Large intestine (tissue), 3 donors: Measurements from ENCODE around the gene RLF. TPM values are rescaled to one million over a fixed set of nuclear protein-coding genes. Genes with fewer than 3 reads are reported as not detected.
"Not testable (repeated sequence)": the region's sequence is repeated elsewhere in the genome, so short reads cannot be mapped to it uniquely, and the experiment has no call there.

Experiments used
- DNase-seq, 2 donors: peaks; one replicate each; pipeline versions ENCODE4 v3.0.0 to v3.0.0-alpha.2; 2013
- H3K27ac ChIP-seq: one replicate; pipeline ENCODE4 v1.5.1; 2013; ENCODE audit warnings: low read length
- H3K27me3 ChIP-seq: 2 replicates; pipeline ENCODE4 v1.6.1; 2013; ENCODE audit warnings: low read length; ENCODE audit not compliant: control insufficient read depth, insufficient read depth
- H3K36me3 ChIP-seq: 2 replicates; pipeline ENCODE4 v1.6.1; 2013; ENCODE audit warnings: low read length; ENCODE audit not compliant: control insufficient read depth, insufficient read depth
- H3K4me1 ChIP-seq: one replicate; pipeline ENCODE4 v1.6.1; 2013; ENCODE audit warnings: low read length; ENCODE audit not compliant: control insufficient read depth, insufficient read depth
- H3K4me3 ChIP-seq: one replicate; pipeline ENCODE4 v1.5.1; 2013; ENCODE audit warnings: low read length
- H3K9me3 ChIP-seq: one replicate; pipeline ENCODE4 v1.6.1; 2013; ENCODE audit warnings: mild to moderate bottlenecking, low read depth, low read length, moderate library complexity; ENCODE audit not compliant: control insufficient read depth
- WGBS: methylation state at CpG from one replicate; pipeline ENCODE4 v1.1.5; 2013; ENCODE audit warnings: low lambda C conversion rate; ENCODE audit not compliant: insufficient coverage; 5-methylcytosine and 5-hydroxymethylcytosine counted together
- polyA plus RNA-seq: library from polyadenylated mRNA; unstranded; fragments of 120-200 nt; gene quantifications from one replicate; pipeline ENCODE4 v1.2.1, GENCODE V29; 2013

Gene RLF
- polyA plus RNA-seq, 1 donor, result 19.0 TPM

DNA sequence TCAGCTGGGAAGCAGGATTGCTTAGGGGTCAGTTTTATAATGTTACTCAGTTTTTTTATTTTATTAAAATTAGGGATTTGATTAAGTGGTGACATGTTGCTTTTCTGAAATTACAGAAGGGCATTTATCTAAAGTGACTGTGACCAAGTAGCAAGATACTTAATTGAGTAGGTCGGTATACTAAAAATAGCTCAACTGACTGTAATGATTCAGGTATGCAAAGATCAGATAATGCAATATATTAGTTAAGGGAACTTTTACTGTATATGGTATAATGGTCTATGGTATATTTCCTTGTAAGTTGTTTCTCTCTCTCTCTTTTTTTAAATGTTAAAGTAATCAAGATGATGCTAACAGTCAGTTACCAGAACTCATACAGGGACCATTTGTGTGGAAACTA is 26.2 kb downstream of the RLF start:
- DNase-seq, result no peak
- Histone ChIP-seq H3K4me1 (peaks cover 2% of the 10 kb centered on the region), H3K27ac (no peak overlapping the region), H3K27me3 (no peaks in the 10 kb centered on the region), H3K9me3 (no peaks in the 10 kb centered on the region), H3K4me3 (no peak overlapping the region), H3K36me3 (peaks cover 13% of the 10 kb centered on the region)
- WGBS, result no CpG with 5 or more reads among the region's 1 CpG

DNA sequence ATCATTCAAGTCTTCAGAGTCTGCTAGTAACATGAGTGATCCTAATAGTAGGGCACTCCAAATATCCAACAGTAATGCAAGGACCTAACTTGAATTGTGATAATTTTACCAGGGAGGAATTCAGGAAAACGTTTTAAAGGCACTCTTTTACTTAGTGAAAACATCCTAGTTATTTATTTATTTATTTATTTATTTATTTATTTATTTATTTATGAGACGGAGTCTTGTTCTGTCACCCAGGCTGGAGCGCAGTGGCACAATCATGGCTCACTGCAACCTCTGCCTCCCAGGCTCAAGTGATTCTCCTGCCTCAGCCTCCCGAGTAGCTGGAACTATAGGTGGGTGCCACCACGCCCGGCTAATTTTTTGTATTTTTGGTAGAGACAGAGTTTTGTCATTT is 33.5 kb downstream of the RLF start:
- 83% methylated on average over 1 of the region's 6 CpGs for WGBS
- DNase-seq, result not testable (repeated sequence)

DNA sequence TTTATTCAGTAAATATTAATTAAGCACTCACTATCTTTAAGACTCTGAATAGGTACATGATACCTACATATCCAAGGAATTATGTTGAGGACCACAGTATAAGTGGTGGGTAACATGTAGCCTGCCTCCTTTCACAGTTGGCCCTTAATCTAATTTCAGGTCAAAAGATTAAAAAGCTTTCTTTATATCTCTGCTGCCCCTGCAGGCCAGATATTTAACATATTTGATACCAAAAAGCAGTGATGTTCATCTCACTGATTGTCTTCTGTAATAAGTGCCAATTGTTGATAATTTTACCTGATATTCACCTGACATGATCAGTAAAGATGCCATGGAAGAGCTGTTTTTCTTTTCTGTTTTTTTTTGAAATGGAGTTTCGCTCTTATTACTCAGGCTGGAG is 36.5 kb downstream of the RLF start:
- H3K9me3 ChIP-seq, result no peaks in the 10 kb centered on the region
- H3K4me1 ChIP-seq, result no peaks in the 10 kb centered on the region
- peaks cover 13% of the 10 kb centered on the region for H3K36me3 ChIP-seq
- no peak for DNase-seq
- no peak overlapping the region for H3K4me3 ChIP-seq
- WGBS, result no CpG with 5 or more reads among the region's 1 CpG
- no peaks in the 10 kb centered on the region for H3K27me3 ChIP-seq
- no peak overlapping the region for H3K27ac ChIP-seq

More for the DNA sequence above, 33.5 kb downstream of the RLF start:
- not testable (repeated sequence) for H3K9me3 ChIP-seq, H3K4me3 ChIP-seq, H3K27ac ChIP-seq, H3K4me1 ChIP-seq, H3K27me3 ChIP-seq
- peaks cover 26% of the 10 kb centered on the region for H3K36me3 ChIP-seq

DNA sequence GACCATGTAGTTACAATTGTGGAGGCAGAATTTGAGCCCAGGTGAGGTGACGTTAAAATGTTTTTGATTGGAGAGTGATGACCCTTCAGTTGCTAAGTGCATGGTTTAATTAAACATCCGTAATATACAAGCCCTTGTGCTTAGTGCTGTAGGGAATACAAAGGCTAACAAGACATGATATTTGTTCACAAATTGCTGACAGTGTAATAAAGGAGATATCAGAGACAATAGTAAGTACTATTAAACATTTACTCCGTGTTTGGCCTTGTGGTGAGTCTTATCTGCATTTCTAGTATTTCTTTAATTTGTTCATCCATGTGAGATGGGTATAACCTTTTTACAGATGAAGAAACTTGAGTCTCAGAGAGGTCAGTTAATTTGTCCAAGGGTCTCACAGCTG is 37.9 kb downstream of the RLF start:
- H3K27me3 ChIP-seq, result no peaks in the 10 kb centered on the region
- no peak overlapping the region for H3K4me3 ChIP-seq
- H3K9me3 ChIP-seq, result no peaks in the 10 kb centered on the region
- no peak for DNase-seq
- WGBS, result 90% methylated on average over 2 of the region's 3 CpGs
- H3K4me1 ChIP-seq, result no peaks in the 10 kb centered on the region
- no peak overlapping the region for H3K27ac ChIP-seq
- peaks cover 13% of the 10 kb centered on the region for H3K36me3 ChIP-seq

DNA sequence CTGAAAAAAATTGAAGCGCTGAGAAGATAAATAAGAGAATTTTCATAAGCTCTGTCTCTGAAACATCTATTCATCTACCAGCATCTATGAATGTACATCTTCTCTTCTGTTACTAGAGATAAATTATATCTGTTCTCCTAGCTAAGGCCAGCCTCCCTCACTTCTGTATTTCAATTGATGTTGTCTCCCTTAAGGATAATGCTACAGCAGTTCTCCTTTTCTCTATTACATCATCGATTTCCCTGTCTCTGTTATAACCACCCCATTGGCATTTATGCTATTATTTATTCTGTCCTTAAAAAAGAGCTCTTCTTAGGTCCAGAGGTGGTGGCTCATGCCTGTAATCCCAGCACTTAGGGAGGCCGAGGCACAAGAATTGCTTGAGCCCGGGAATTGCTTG is 43.7 kb downstream of the RLF start:
- no peaks in the 10 kb centered on the region for H3K4me1 ChIP-seq
- peaks cover 40% of the 10 kb centered on the region for H3K36me3 ChIP-seq
- H3K4me3 ChIP-seq, result no peak overlapping the region
- no peaks in the 10 kb centered on the region for H3K9me3 ChIP-seq
- no peaks in the 10 kb centered on the region for H3K27me3 ChIP-seq
- no peak for DNase-seq
- WGBS, result 100% methylated on average over 2 of the region's 4 CpGs
- H3K27ac ChIP-seq, result no peak overlapping the region

DNA sequence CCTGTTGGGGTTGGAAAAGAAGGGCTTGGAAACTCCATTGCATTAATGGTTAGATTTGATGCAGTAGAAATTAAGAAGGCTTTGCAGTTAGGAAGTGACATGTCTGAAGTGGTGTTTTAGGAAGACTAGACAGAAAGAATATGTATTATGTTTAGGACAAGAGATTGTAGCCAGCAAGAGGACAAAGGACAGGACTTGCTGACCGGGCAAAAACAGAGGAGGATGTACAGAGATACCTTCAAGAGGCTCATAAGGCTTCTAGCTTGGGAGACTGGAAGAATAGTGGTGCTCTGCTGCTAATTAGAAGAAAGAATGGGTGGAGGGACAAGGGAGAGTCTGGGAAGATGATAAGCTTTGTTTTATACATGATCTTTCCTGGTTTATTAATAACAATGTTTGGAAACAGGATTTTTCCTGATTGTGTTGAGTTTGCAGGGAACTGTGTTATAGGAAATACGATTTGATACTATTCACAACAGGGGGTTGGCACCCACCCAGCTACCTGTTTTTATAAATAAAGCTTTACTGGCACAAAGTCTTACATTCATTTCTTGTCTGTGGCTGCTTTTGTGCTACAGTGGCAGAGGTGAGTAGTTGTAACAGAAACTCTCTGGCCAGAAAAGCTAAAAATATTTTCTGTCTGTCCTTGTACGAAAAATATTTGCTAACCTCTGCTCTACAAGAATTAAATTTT is 49.5 kb downstream of the RLF start:
- Histone ChIP-seq H3K27ac (no peak overlapping the region), H3K9me3 (no peaks in the 10 kb centered on the region), H3K27me3 (no peaks in the 10 kb centered on the region), H3K4me1 (no peaks in the 10 kb centered on the region), H3K36me3 (peaks cover 47% of the 10 kb centered on the region), H3K4me3 (no peak overlapping the region)
- DNase-seq, result no peak
- 100% methylated on average over 2 of the region's 3 CpGs for WGBS

DNA sequence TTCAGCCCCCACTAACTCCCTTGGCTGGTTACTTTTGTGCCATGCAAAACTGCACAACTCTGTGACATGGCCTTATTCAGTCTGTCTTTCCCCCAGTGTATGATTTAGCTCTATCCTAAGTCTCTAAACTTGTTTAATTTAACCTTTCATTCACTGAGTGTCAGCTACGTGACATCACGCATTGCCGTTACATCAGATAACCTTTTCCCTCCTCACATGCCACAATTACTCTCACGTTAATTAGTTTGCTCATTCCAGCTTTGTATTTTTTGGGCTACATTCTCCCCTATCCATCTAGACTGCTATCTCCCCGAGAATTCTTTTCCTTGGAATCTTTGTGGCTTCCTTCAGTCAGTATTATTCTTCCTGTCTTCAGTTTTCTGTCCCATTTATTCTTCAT is 57.1 kb downstream of the RLF start:
- H3K4me1 ChIP-seq, result no peaks in the 10 kb centered on the region
- no peak overlapping the region for H3K27ac ChIP-seq
- H3K27me3 ChIP-seq, result no peaks in the 10 kb centered on the region
- peaks cover 7% of the 10 kb centered on the region for H3K36me3 ChIP-seq
- H3K4me3 ChIP-seq, result no peak overlapping the region
- 89% methylated on average over 4 of the region's 5 CpGs for WGBS
- H3K9me3 ChIP-seq, result no peaks in the 10 kb centered on the region
- DNase-seq, result no peak

DNA sequence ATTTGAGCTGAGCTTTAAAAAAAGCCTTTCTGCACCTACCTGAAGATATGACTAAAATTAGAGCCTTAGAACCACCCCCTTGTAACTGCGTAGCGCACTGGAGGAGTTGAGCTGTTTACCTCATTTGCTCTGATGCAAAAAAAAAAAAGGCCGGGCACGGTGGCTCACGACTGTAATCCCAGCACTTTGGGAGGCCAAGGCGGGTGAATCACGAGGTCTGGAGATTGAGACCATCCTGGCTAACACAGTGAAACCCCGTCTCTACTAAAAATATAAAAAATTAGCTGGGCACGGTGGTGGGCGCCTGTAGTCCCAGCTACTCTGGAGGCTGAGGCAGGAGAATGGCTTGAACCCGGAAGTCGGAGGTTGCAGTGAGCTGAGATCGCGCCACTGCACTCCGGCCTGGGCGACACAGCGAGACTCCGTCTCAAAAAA is 60.3 kb downstream of the RLF start:
- not testable (repeated sequence) for DNase-seq, H3K36me3 ChIP-seq, H3K27ac ChIP-seq, H3K27me3 ChIP-seq, H3K9me3 ChIP-seq, H3K4me3 ChIP-seq, H3K4me1 ChIP-seq
- 100% methylated on average over 1 of the region's 18 CpGs for WGBS

DNA sequence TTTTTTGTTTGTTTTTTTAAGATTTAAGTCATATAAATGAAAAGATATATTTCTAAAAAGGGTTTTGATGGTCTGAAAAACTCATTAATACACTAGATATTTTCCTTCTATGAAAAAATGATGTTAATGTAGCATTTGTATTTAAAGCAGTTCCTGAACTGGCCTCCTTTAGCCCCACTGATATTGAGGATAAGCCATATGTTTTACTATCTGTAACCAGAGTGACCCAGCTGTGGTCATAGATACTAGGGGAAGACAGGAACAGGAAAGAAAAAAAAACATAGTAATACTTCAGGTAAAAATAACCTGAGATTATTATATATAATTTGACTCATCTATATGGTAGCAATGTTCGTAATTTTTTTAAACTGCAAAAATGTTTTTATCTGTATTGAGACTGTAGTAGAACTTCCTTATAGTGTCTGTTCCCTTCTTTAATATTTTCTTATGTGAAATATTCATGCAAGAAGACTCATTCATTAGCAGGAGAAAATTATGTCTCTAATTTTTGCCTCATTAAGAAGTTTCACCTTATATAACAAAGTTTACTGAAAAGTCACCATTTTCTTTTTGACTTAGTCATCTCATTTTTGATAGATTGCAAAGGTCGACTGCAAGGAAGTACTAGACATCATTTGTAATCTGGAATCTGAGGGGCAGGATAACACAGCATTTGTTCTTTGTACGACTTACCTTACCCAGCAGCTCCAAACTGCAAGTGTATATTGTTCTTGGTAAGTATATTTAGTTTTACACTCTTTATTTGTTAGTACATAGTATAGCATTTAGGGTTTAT is 61.0 kb downstream of the RLF start:
- Histone ChIP-seq H3K27me3 (no peaks in the 10 kb centered on the region), H3K4me1 (peaks cover 5% of the 10 kb centered on the region), H3K4me3 (no peak overlapping the region), H3K36me3 (peaks cover 9% of the 10 kb centered on the region), H3K27ac (no peak overlapping the region), H3K9me3 (no peaks in the 10 kb centered on the region)
- 100% methylated on average over 1 of the region's 3 CpGs for WGBS
- no peak for DNase-seq

DNA sequence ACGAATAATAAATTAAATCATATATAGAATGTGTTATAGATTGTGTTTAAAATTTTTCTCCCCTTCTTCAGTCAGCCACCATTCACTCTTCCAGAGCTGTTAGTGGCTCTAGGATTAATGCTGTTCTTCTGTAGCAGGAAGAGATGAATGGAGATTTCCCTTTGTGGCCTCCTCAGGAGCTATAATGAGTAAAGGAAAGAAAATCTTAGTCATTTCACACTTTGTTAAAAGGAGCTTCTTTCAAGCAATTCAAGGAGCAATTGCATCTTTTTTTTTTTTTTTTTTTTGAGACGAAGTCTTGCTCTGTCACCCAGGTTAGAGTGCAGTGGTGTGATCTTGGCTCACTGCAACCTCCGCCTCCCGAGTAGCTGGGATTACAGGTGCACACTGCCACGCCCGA is 62.9 kb downstream of the RLF start:
- no CpG with 5 or more reads among the region's 6 CpGs for WGBS
- no peaks in the 10 kb centered on the region for H3K27me3 ChIP-seq
- H3K27ac ChIP-seq, result no peak overlapping the region
- no peaks in the 10 kb centered on the region for H3K9me3 ChIP-seq
- no peak for DNase-seq
- H3K36me3 ChIP-seq, result peaks cover 13% of the 10 kb centered on the region
- no peak overlapping the region for H3K4me3 ChIP-seq
- peaks cover 5% of the 10 kb centered on the region for H3K4me1 ChIP-seq
